ENCODE results near the gene ARHGEF40.

DNA sequence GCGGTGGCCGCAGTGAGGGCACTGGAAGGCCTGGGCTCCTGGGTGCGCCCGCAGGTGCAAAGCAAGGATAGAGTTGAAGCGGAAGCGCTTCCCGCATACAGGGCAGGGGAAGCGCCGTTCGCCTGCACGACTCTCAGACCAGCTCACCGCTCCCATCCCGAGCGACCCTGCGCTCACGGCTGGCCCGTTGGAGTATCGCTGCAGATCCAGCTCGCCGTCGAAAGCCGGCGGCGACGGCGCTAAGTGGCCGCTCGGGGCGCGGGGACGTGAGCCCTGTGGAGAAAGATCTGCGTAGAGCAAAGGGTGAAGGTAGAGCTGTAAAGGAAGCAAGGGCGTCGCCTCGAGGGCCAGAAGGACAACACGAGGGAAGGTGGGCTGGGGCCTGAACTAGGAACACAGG lies 22.9 kb downstream of the ARHGEF40 start:
- TF ChIP-seq POLR2AphosphoS5 (IDR thresholded peaks at IDR 0.05; ENCODE audit: low read depth, low read length) = 0 out of 2 replicates have a peak, but pooled peaks have one; percentile 5
- TF ChIP-seq, protein P1, sequence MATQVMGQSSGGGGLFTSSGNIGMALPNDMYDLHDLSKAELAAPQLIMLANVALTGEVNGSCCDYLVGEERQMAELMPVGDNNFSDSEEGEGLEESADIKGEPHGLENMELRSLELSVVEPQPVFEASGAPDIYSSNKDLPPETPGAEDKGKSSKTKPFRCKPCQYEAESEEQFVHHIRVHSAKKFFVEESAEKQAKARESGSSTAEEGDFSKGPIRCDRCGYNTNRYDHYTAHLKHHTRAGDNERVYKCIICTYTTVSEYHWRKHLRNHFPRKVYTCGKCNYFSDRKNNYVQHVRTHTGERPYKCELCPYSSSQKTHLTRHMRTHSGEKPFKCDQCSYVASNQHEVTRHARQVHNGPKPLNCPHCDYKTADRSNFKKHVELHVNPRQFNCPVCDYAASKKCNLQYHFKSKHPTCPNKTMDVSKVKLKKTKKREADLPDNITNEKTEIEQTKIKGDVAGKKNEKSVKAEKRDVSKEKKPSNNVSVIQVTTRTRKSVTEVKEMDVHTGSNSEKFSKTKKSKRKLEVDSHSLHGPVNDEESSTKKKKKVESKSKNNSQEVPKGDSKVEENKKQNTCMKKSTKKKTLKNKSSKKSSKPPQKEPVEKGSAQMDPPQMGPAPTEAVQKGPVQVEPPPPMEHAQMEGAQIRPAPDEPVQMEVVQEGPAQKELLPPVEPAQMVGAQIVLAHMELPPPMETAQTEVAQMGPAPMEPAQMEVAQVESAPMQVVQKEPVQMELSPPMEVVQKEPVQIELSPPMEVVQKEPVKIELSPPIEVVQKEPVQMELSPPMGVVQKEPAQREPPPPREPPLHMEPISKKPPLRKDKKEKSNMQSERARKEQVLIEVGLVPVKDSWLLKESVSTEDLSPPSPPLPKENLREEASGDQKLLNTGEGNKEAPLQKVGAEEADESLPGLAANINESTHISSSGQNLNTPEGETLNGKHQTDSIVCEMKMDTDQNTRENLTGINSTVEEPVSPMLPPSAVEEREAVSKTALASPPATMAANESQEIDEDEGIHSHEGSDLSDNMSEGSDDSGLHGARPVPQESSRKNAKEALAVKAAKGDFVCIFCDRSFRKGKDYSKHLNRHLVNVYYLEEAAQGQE (IDR thresholded peaks at IDR 0.05; ENCODE audit: insufficient read depth in 1 of 2, low read depth in 2 of 2, low read length in 2 of 2) = no peak
- TF ChIP-seq FOXP2 (optimal IDR thresholded peaks at IDR 0.05; ENCODE audit: borderline replicate concordance, extremely low read depth, extremely low read length, insufficient read depth) = no peak
- TF ChIP-seq SIN3A (IDR thresholded peaks at IDR 0.05; ENCODE audit: borderline replicate concordance, insufficient read depth, low read length) = no peak
